OCI-LY7 (cell line): Measurements from ENCODE around the gene TFAP2A.

Experiments
- EZH2phosphoT487 ChIP-seq: fragments of 200-600 bp; sonication (generic); IDR thresholded peaks from 2 replicates; pipeline ENCODE4 v1.6.1; 2018; ENCODE audit warnings: low read depth, borderline replicate concordance, mild to moderate bottlenecking, mixed run types, antibody characterized with exemption, low read length, moderate library complexity, mixed read lengths
- TF ChIP-seq, protein P1 (sequence below): fragments of 200-600 bp; sonication (generic); conservative IDR thresholded peaks from 2 replicates; pipeline ENCODE4 v1.5.1; 2014; ENCODE audit warnings: mild to moderate bottlenecking, antibody characterized with exemption, low read length, moderate library complexity, mixed read lengths

DNA sequence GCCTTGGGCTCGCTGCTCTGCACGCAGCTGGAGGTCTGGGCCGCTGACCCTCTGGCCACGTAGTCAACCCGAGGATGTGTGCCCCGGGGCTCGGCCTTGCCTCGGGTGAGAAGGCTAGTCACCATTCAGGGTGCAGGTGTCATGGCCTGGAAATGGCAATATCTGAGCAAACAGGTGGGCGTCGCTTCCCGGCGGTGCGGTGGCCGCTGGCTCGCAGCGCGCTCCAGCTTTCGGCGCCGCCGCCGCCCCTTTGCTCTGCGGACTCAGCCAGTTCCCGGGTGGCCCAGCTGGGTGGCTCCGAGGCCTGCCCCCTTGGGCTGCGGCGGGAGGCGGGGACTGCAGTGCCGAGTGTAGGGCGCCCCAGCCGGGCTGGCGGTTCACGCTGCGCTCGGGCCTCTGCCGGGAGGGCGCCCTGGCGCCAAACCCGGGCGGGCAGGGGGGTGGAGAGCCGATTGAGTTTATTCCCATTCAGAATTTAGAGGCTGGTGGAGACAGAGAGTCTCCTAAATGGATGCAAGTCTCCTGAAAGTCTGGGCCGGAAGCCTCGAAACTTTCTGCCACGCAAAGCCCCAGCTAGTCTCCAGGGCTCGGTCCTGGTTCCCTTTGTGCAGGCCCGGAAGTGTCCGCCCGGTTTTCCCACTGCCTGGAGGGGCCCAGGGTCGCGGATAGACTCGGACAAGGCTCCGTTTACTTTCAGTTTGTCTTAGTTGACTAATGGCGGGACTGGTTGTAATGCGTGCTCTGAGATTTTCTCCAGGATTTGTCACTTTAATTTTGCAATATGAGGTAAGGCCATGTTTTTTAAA lies 11.3 kb upstream of the TFAP2A start:
- TF ChIP-seq, protein P1, sequence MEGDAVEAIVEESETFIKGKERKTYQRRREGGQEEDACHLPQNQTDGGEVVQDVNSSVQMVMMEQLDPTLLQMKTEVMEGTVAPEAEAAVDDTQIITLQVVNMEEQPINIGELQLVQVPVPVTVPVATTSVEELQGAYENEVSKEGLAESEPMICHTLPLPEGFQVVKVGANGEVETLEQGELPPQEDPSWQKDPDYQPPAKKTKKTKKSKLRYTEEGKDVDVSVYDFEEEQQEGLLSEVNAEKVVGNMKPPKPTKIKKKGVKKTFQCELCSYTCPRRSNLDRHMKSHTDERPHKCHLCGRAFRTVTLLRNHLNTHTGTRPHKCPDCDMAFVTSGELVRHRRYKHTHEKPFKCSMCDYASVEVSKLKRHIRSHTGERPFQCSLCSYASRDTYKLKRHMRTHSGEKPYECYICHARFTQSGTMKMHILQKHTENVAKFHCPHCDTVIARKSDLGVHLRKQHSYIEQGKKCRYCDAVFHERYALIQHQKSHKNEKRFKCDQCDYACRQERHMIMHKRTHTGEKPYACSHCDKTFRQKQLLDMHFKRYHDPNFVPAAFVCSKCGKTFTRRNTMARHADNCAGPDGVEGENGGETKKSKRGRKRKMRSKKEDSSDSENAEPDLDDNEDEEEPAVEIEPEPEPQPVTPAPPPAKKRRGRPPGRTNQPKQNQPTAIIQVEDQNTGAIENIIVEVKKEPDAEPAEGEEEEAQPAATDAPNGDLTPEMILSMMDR: no peak
- TF ChIP-seq EZH2phosphoT487: no peak
